ENCODE results near the gene SLC23A3.

DNA sequence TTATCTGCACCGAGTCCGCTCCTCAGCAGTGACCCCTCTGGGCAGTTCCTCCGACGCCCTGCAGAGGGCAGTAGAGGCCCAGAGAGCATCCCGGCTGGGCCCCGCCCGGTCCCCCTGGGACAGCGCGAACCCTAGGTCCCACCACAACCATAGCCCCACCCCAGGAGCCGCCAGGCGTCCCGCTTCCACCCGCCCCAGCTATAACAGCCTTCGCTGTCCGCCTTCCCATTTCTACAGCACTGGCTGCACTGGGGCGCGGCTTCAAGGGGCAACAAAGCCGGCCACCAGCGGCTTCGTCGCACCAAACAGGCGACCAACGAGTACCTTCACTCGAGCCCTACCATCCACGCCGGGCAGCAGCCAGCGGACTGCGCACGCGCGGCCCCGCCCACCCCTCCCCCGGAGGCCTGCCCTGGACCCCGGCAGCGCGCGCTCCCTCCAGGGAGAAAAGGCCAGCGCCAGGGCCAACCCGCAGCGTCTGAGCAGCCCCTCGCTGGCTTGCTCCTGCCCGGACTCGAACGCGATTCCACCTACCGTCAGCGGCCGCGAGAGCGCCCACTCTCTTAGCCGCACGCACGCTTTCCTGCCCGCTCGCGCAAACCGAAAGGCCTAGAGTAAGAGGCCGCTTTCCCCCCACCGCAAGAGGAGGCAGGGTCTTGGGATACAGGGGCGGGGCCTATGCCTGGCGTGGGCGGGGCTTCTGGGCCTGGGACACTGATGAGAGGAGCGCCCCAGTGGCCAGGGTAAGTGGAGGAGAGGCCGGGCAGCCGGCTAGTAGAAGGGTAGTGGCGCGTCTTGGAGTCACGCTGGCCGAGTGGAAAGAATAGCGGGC is 9.4 kb downstream of the SLC23A3 start, which contains the start of gene NHEJ1:
- peak; percentile 41 for TF ChIP-seq YY1 (IDR thresholded peaks at IDR 0.05)
- TF ChIP-seq, protein P1, sequence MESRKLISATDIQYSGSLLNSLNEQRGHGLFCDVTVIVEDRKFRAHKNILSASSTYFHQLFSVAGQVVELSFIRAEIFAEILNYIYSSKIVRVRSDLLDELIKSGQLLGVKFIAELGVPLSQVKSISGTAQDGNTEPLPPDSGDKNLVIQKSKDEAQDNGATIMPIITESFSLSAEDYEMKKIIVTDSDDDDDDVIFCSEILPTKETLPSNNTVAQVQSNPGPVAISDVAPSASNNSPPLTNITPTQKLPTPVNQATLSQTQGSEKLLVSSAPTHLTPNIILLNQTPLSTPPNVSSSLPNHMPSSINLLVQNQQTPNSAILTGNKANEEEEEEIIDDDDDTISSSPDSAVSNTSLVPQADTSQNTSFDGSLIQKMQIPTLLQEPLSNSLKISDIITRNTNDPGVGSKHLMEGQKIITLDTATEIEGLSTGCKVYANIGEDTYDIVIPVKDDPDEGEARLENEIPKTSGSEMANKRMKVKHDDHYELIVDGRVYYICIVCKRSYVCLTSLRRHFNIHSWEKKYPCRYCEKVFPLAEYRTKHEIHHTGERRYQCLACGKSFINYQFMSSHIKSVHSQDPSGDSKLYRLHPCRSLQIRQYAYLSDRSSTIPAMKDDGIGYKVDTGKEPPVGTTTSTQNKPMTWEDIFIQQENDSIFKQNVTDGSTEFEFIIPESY (IDR thresholded peaks at IDR 0.05) = no peak
- no peak for TF ChIP-seq GABPA (IDR thresholded peaks at IDR 0.05 in 1 of 2, conservative IDR thresholded peaks at IDR 0.05 in 1 of 2)
- TF ChIP-seq, protein P2, sequence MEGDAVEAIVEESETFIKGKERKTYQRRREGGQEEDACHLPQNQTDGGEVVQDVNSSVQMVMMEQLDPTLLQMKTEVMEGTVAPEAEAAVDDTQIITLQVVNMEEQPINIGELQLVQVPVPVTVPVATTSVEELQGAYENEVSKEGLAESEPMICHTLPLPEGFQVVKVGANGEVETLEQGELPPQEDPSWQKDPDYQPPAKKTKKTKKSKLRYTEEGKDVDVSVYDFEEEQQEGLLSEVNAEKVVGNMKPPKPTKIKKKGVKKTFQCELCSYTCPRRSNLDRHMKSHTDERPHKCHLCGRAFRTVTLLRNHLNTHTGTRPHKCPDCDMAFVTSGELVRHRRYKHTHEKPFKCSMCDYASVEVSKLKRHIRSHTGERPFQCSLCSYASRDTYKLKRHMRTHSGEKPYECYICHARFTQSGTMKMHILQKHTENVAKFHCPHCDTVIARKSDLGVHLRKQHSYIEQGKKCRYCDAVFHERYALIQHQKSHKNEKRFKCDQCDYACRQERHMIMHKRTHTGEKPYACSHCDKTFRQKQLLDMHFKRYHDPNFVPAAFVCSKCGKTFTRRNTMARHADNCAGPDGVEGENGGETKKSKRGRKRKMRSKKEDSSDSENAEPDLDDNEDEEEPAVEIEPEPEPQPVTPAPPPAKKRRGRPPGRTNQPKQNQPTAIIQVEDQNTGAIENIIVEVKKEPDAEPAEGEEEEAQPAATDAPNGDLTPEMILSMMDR (IDR thresholded peaks at IDR 0.05; ENCODE audit: low read depth, low read length, missing input control) = peak; percentile 98
- TF ChIP-seq RAD21 (IDR thresholded peaks at IDR 0.05) = peak; percentile 85 to 89
- TF ChIP-seq, protein P3, sequence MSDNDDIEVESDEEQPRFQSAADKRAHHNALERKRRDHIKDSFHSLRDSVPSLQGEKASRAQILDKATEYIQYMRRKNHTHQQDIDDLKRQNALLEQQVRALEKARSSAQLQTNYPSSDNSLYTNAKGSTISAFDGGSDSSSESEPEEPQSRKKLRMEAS (IDR thresholded peaks at IDR 0.05) = no peak
- no peak for TF ChIP-seq HNF4A (conservative IDR thresholded peaks at IDR 0.05)
- TF ChIP-seq, protein P4, sequence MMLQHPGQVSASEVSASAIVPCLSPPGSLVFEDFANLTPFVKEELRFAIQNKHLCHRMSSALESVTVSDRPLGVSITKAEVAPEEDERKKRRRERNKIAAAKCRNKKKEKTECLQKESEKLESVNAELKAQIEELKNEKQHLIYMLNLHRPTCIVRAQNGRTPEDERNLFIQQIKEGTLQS (IDR thresholded peaks at IDR 0.05) = no peak
- no peak for TF ChIP-seq NR2F2 (IDR thresholded peaks at IDR 0.05)
